K562 (cell line): ENCODE measurements around the gene TBCEL. TPM values are rescaled to one million over a fixed set of nuclear protein-coding genes. Genes with fewer than 3 reads are reported as not detected.

Source experiments
- CHAMP1 ChIP-seq: fragments of 450-650 bp; IDR thresholded peaks from 2 replicates; pipeline ENCODE4 v1.6.1; 2016; ENCODE audit warnings: mild to moderate bottlenecking
- CHD7 ChIP-seq: fragments of 200-600 bp; sonication (generic); IDR thresholded peaks from one replicate; pipeline ENCODE4 v1.6.1; 2012; ENCODE audit warnings: mild to moderate bottlenecking, low read depth, low read length, inconsistent platforms
- MCM7 ChIP-seq, 2 experiments: fragments of 450-650 bp; IDR thresholded peaks; 2 replicates each; pipeline ENCODE4 v1.6.1; 2016 to 2018
- STAT5B ChIP-seq: fragments of 250-450 bp; sonication (Bioruptor Pico); IDR thresholded peaks from 2 replicates; pipeline ENCODE4 v1.8.0; 2021; ENCODE audit warnings: mild to moderate bottlenecking, inconsistent platforms
- ZBTB2 ChIP-seq: fragments of 450-650 bp; IDR thresholded peaks from 2 replicates; pipeline ENCODE4 v1.6.1; 2016; ENCODE audit warnings: antibody characterized with exemption
- ZNF184 ChIP-seq: sonication (generic); formaldehyde crosslinking; IDR thresholded peaks from 2 replicates; pipeline ENCODE4 v1.5.0; 2020; ENCODE audit warnings: missing genetic modification reagents
- ZNF197 ChIP-seq: fragments of 200-800 bp; sonication (Bioruptor generic); IDR thresholded peaks from 2 replicates; pipeline ENCODE4 v1.6.1; 2016; ENCODE audit warnings: low read depth, missing genetic modification characterization, missing compliant biosample characterization
- polyA plus RNA-seq, 8 experiments: library from polyadenylated mRNA; depleted of rRNA in 4 of 8; stranded (reverse) in 5 of 8; unstranded in 3 of 8; fragments of >200 nt; fragmentation: Nextera tagmentation in 2 of 8; fragmentation: Illumina TruSeq in 1 of 8; extraction: Ambion mirVana in 2 of 8; extraction: Trizol in 1 of 8; gene quantifications; 2 replicates each; pipeline versions ENCODE4 v1.2.1 to v1.2.3, GENCODE V29; 2011 to 2014; ENCODE audit warnings: inconsistent platforms in 1 of 8, missing spikeins in 1 of 8
- total RNA-seq, 7 experiments: library from RNA; depleted of rRNA in 6 of 7; stranded (reverse); fragments of >200 nt in 6 of 7; fragmentation: Illumina TruSeq in 2 of 7; extraction: Trizol in 2 of 7; gene quantifications; 2 replicates each; pipeline versions ENCODE4 v1.2.1 to v1.2.3, GENCODE V29; 2011 to 2021; ENCODE audit warnings: low replicate concordance in 1 of 7

Gene TBCEL
- total and polyA plus RNA-seq, 9 of the 15 experiments (the other 6 are each of a cell fraction or from before 2014, with no cell fraction given) = 0.39 to 2.3 (median 1.4) TPM

- TF ChIP-seq CHD7 (no peak), ZNF184 (CRISPR knock-in tag) (no peak), MCM7 (IDR thresholded peaks at IDR 0.05) (no peak), ZNF197 (CRISPR knock-in tag) (no peak), ZBTB2 (no peak), CHAMP1 (no peak), STAT5B (CRISPR knock-in tag) (no peak)
- TF ChIP-seq, all 486 proteins: peak for 2
These were observed 80.4 kb downstream of the TBCEL start (continued) for GRCh38 chr11:121104312-121104762.
